Panc1 (cell line): Measurements from ENCODE around the gene YPEL1. TPM values are rescaled to one million over a fixed set of nuclear protein-coding genes. Genes with fewer than 3 reads are reported as not detected.
"Not testable (repeated sequence)": the region's sequence is repeated elsewhere in the genome, so short reads cannot be mapped to it uniquely, and the experiment has no call there.

ENCODE experiments used
- ATAC-seq: fragments of 200-7000 bp; cut with Tn5 transposase; 2 replicates; pipeline ENCODE4 v1.9.1; 2020; ENCODE audit warnings: mild to moderate bottlenecking, moderate library complexity
- BruUV-seq: library from RNA; stranded (reverse); fragments of 400-500 nt; replicated peaks from 2 replicates; lab custom pipeline; 2021; lab: Mats Ljungman, UMichigan
- CTCF ChIA-PET: fragments of 300-600 bp; sonication (Branson Sonifier 250); formaldehyde crosslinking; loops from one replicate; lab custom pipeline; 2022; ENCODE audit warnings: antibody characterized with exemption; lab: Charles Lee
- POLR2A ChIA-PET: fragments of 300-600 bp; sonication (Branson Sonifier 250); formaldehyde crosslinking; loops from one replicate; lab custom pipeline; 2022; ENCODE audit warnings: antibody characterized with exemption; lab: Charles Lee
- DNase-seq: peaks from one replicate; pipeline ENCODE4 v3.0.0-alpha.2; 2010; ENCODE audit warnings: low read depth, low spot score
- H3K27ac ChIP-seq: 2 replicates; pipeline ENCODE4 v1.5.1; 2011; ENCODE audit warnings: mild to moderate bottlenecking, low read length, inconsistent platforms
- H3K27me3 ChIP-seq: fragments of 200-500 bp; sonication (Bioruptor generic); 2 replicates; pipeline ENCODE4 v1.6.0; 2014; ENCODE audit warnings: low read length, inconsistent platforms; ENCODE audit not compliant: control insufficient read depth, insufficient read depth
- H3K36me3 ChIP-seq: fragments of 200-500 bp; sonication (Bioruptor generic); 2 replicates; pipeline ENCODE4 v1.5.1; 2014; ENCODE audit warnings: inconsistent platforms, mild to moderate bottlenecking, low read length, moderate library complexity; ENCODE audit not compliant: control insufficient read depth, insufficient read depth
- H3K4me1 ChIP-seq: 2 replicates; pipeline ENCODE4 v1.5.1; 2011; ENCODE audit warnings: inconsistent platforms, mild to moderate bottlenecking, low read length, moderate library complexity; ENCODE audit not compliant: control insufficient read depth, insufficient read depth
- H3K4me3 ChIP-seq, 2 experiments: 2 replicates each; pipeline ENCODE4 v1.5.1; 2011 to 2012; ENCODE audit warnings: low read depth in 2 of 2, low read length in 2 of 2, mild to moderate bottlenecking in 2 of 2, inconsistent platforms in 1 of 2, moderate library complexity in 1 of 2
- H3K9me3 ChIP-seq: fragments of 200-500 bp; sonication (Bioruptor generic); 2 replicates; pipeline ENCODE4 v1.5.1; 2014; ENCODE audit warnings: low read depth, mild to moderate bottlenecking, inconsistent platforms, low read length, moderate library complexity; ENCODE audit not compliant: control insufficient read depth, insufficient read depth
- POLR2AphosphoS5 ChIP-seq: IDR thresholded peaks from 2 replicates; pipeline ENCODE4 v1.6.1; 2012; ENCODE audit warnings: mild to moderate bottlenecking, low read depth, low read length, moderate library complexity
- SIN3A ChIP-seq: IDR thresholded peaks from 2 replicates; pipeline ENCODE4 v1.6.1; 2012; ENCODE audit warnings: low read depth, mild to moderate bottlenecking, low read length, moderate library complexity, borderline replicate concordance; ENCODE audit not compliant: insufficient read depth
- TCF7L2 ChIP-seq: IDR thresholded peaks from 2 replicates; pipeline ENCODE4 v1.6.1; 2011; ENCODE audit warnings: mild to moderate bottlenecking, low read depth, low read length, inconsistent platforms
- in situ Hi-C: cut with HindIII; loops from 2 replicates; pipeline ENCODE4 v1.10.0; 2016; ENCODE audit warnings: low sequenced_read_pairs, low pct_unique_long_range_greater_than_20kb
- intact Hi-C: fragments of 100-400 bp; cut with micrococcal nuclease; formaldehyde crosslinking; loops from one replicate; pipeline ENCODE4 v1.10.0; 2022; ENCODE audit not compliant: unreplicated experiment
- total RNA-seq: library from RNA; stranded (reverse); gene quantifications from one replicate; pipeline ENCODE4 v1.2.1, GENCODE V29; 2021; ENCODE audit not compliant: unreplicated experiment
- TF ChIP-seq, protein P1 (sequence below): fragments of 450-650 bp; IDR thresholded peaks from 2 replicates; pipeline ENCODE4 v1.5.1; 2017; ENCODE audit warnings: mild to moderate bottlenecking
- TF ChIP-seq, protein P2 (sequence below), 2 experiments: IDR thresholded peaks; 2 replicates each; pipeline ENCODE4 v1.6.1; 2011 to 2012; ENCODE audit warnings: low read depth in 2 of 2, control low read depth in 1 of 2, low read length in 1 of 2, mild to moderate bottlenecking in 1 of 2, moderate library complexity in 1 of 2; ENCODE audit not compliant: insufficient read depth in 1 of 2

The YPEL1 gene
- total RNA-seq, 1 experiment from 2014 or later, result 4.0 TPM

DNA sequence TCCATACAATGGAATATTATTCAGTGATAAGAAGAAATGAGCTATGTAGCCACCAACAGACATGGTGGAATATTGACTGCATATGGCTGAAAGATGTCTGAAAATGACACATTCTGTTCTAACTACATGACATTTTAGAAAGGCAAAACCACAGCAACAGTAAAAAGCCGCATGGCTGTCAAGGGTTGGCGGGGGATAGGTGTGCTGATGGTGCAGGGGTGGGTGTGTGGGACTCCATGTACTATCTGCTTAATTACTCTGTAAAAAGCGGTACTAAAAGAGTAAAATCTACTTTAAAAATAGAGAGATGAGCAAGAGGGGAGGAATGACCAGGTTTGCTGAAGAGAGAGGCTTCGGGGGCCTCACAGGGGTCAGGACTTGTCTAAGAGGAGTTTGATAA, 16.7 kb upstream of the YPEL1 start:
- ATAC-seq (no peak), DNase-seq (no peak)
- BruUV-seq, result no TSS peak
- intact Hi-C loops, result no loop called here
- Histone ChIP-seq H3K27me3 (no peaks in the 10 kb centered on the region), H3K9me3 (no peaks in the 10 kb centered on the region), H3K36me3 (no peaks in the 10 kb centered on the region), H3K27ac (no peak overlapping the region), H3K4me3 (no peak overlapping the region), H3K4me1 (no peaks in the 10 kb centered on the region)
- CTCF ChIA-PET, result no interaction called here
- POLR2A ChIA-PET, result no interaction called here
- no peak for TF ChIP-seq POLR2AphosphoS5
- TF ChIP-seq, protein P1, sequence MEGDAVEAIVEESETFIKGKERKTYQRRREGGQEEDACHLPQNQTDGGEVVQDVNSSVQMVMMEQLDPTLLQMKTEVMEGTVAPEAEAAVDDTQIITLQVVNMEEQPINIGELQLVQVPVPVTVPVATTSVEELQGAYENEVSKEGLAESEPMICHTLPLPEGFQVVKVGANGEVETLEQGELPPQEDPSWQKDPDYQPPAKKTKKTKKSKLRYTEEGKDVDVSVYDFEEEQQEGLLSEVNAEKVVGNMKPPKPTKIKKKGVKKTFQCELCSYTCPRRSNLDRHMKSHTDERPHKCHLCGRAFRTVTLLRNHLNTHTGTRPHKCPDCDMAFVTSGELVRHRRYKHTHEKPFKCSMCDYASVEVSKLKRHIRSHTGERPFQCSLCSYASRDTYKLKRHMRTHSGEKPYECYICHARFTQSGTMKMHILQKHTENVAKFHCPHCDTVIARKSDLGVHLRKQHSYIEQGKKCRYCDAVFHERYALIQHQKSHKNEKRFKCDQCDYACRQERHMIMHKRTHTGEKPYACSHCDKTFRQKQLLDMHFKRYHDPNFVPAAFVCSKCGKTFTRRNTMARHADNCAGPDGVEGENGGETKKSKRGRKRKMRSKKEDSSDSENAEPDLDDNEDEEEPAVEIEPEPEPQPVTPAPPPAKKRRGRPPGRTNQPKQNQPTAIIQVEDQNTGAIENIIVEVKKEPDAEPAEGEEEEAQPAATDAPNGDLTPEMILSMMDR, result no peak
- TF ChIP-seq TCF7L2, result no peak
- TF ChIP-seq, protein P2, sequence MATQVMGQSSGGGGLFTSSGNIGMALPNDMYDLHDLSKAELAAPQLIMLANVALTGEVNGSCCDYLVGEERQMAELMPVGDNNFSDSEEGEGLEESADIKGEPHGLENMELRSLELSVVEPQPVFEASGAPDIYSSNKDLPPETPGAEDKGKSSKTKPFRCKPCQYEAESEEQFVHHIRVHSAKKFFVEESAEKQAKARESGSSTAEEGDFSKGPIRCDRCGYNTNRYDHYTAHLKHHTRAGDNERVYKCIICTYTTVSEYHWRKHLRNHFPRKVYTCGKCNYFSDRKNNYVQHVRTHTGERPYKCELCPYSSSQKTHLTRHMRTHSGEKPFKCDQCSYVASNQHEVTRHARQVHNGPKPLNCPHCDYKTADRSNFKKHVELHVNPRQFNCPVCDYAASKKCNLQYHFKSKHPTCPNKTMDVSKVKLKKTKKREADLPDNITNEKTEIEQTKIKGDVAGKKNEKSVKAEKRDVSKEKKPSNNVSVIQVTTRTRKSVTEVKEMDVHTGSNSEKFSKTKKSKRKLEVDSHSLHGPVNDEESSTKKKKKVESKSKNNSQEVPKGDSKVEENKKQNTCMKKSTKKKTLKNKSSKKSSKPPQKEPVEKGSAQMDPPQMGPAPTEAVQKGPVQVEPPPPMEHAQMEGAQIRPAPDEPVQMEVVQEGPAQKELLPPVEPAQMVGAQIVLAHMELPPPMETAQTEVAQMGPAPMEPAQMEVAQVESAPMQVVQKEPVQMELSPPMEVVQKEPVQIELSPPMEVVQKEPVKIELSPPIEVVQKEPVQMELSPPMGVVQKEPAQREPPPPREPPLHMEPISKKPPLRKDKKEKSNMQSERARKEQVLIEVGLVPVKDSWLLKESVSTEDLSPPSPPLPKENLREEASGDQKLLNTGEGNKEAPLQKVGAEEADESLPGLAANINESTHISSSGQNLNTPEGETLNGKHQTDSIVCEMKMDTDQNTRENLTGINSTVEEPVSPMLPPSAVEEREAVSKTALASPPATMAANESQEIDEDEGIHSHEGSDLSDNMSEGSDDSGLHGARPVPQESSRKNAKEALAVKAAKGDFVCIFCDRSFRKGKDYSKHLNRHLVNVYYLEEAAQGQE (IDR thresholded peaks at IDR 0.05; ENCODE audit: insufficient read depth in 1 of 2, low read depth in 2 of 2, low read length in 1 of 2), result no peak
- no peak for TF ChIP-seq SIN3A
- in situ Hi-C loops, result no loop called here

DNA sequence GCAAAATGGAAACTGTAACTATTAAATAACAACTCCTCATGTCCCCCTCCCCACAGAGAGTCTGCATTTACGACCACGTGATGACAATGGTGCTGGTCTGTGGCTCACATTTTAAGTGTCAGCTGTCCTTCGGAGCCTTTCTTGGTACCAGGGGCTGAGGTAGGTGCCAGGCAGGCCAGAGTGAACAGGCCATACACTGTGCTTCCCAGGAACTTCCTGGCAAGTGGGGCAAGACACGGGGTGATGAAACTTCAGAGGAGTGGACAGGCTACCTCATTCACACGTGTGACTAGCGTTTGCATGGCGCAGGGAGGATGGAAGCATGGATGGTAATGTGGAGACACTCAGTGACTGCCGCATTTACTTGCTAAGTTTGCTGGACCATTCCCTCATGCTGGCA, 10.4 kb upstream of the YPEL1 start:
- no peak for TF ChIP-seq SIN3A

DNA sequence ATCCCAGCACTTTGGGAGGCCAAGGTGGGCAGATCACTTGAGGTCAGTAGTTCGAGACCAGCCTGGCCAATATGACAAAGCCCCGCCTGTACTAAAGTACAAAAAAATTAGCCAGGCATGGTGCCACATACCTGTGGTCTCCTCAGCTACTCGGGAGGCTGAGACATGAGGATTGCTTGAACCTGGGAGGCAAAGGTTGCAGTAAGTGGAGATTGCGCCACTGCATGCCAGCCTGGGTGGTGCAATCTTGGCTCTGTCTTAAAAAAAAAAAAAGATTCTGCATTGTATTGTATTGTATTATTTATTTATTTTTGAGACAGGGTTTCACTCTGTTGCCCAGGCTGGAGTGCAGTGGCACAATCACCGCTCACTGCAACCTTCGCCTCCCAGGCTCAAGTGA, 9.3 kb upstream of the YPEL1 start:
- ATAC-seq, H3K27me3 ChIP-seq, H3K4me3 ChIP-seq, DNase-seq, H3K9me3 ChIP-seq, in situ Hi-C loops, POLR2A ChIA-PET, H3K36me3 ChIP-seq, H3K27ac ChIP-seq, intact Hi-C loops, BruUV-seq, CTCF ChIA-PET, H3K4me1 ChIP-seq: not testable (repeated sequence)

More for the DNA sequence above, 10.4 kb upstream of the YPEL1 start:
- ATAC-seq, result no peak
- no peak overlapping the region for H3K27ac ChIP-seq
- POLR2A ChIA-PET, result no interaction called here
- intact Hi-C loops, result no loop called here
- no peaks in the 10 kb centered on the region for H3K36me3 ChIP-seq
- no peaks in the 10 kb centered on the region for H3K27me3 ChIP-seq
- no TSS peak for BruUV-seq
- in situ Hi-C loops, result no loop called here
- no peaks in the 10 kb centered on the region for H3K9me3 ChIP-seq
- H3K4me1 ChIP-seq, result no peaks in the 10 kb centered on the region
- no peak for DNase-seq
- CTCF ChIA-PET, result interaction anchor here (0.7 kb wide), 1 partner anchor 30 kb away, joined by 9 read pairs; no protein-coding TSS in a partner anchor
- H3K4me3 ChIP-seq, result no peak overlapping the region
